Hepatocyte (in vitro differentiated cells): ENCODE data around the gene GOLGA8N. TPM values are rescaled to one million over a fixed set of nuclear protein-coding genes. Genes with fewer than 3 reads are reported as not detected.

Experiments
- DNase-seq: peaks from one replicate; pipeline ENCODE4 v3.0.0-alpha.2; 2016; ENCODE audit warnings: low spot score
- H2AFZ ChIP-seq: fragments of 200-600 bp; sonication (generic); 2 replicates; pipeline ENCODE4 v1.6.0; 2016; ENCODE audit warnings: antibody characterized with exemption, mild to moderate bottlenecking
- H3K27ac ChIP-seq: fragments of 200-600 bp; sonication (generic); 2 replicates; pipeline ENCODE4 v1.5.1; 2016; ENCODE audit warnings: mild to moderate bottlenecking
- H3K27me3 ChIP-seq: fragments of 200-600 bp; sonication (generic); 2 replicates; pipeline ENCODE4 v1.6.1; 2016
- H3K36me3 ChIP-seq: fragments of 200-600 bp; sonication (generic); replicated peaks from 2 replicates; pipeline ENCODE4 v1.5.1; 2016; ENCODE audit warnings: low read depth; ENCODE audit not compliant: insufficient read depth
- H3K4me1 ChIP-seq: fragments of 200-600 bp; sonication (generic); 2 replicates; pipeline ENCODE4 v1.5.1; 2016; ENCODE audit warnings: mild to moderate bottlenecking, moderate library complexity; ENCODE audit not compliant: insufficient read depth
- H3K4me2 ChIP-seq: fragments of 200-600 bp; sonication (generic); 2 replicates; pipeline ENCODE4 v1.6.0; 2016
- H3K4me3 ChIP-seq: fragments of 200-600 bp; sonication (generic); 2 replicates; pipeline ENCODE4 v1.5.1; 2016; ENCODE audit warnings: mild to moderate bottlenecking
- H3K79me2 ChIP-seq: fragments of 200-600 bp; sonication (generic); 2 replicates; pipeline ENCODE4 v1.6.0; 2017; ENCODE audit warnings: mild to moderate bottlenecking
- H3K9me2 ChIP-seq: fragments of 200-600 bp; sonication (generic); replicated peaks from 2 replicates; pipeline ENCODE4 v1.6.0; 2017; ENCODE audit warnings: mild to moderate bottlenecking; ENCODE audit not compliant: insufficient read depth
- H3K9me3 ChIP-seq: fragments of 200-600 bp; sonication (generic); 2 replicates; pipeline ENCODE4 v1.5.1; 2016; ENCODE audit warnings: low read depth, mild to moderate bottlenecking
- H4K20me1 ChIP-seq: fragments of 200-600 bp; sonication (generic); 2 replicates; pipeline ENCODE4 v1.6.0; 2016; ENCODE audit warnings: mild to moderate bottlenecking; ENCODE audit not compliant: insufficient read depth, poor library complexity, severe bottlenecking
- CTCF ChIP-seq: fragments of 200-600 bp; sonication (generic); IDR thresholded peaks from 2 replicates; pipeline ENCODE4 v1.5.1; 2016; ENCODE audit warnings: antibody characterized with exemption, mild to moderate bottlenecking; ENCODE audit not compliant: poor library complexity
- EZH2 ChIP-seq: fragments of 200-600 bp; sonication (generic); IDR thresholded peaks from 2 replicates; pipeline ENCODE4 v1.6.1; 2016; ENCODE audit warnings: antibody characterized with exemption, mild to moderate bottlenecking, borderline replicate concordance
- EZH2phosphoT487 ChIP-seq: fragments of 200-600 bp; sonication (generic); IDR thresholded peaks from one replicate; pipeline ENCODE4 v1.6.1; 2018; ENCODE audit warnings: antibody characterized with exemption, mild to moderate bottlenecking, low read depth, moderate library complexity; ENCODE audit not compliant: unreplicated experiment, severe bottlenecking
- WGBS: methylation state at CpG from one replicate; pipeline ENCODE4 v1.1.6; 2016; ENCODE audit warnings: low lambda C conversion rate; ENCODE audit errors: missing lambda C conversion rate; 5-methylcytosine and 5-hydroxymethylcytosine counted together
- polyA plus RNA-seq: library from polyadenylated mRNA; unstranded; fragments of >200 nt; fragmentation: Nextera tagmentation; extraction: Ambion mirVana; gene quantifications from 2 replicates; pipeline ENCODE4 v1.2.1, GENCODE V29; 2016
- total RNA-seq: library from RNA; depleted of rRNA; stranded (reverse); fragments of >200 nt; gene quantifications from 2 replicates; pipeline ENCODE4 v1.2.3, GENCODE V29; 2014

Gene GOLGA8N
- total and polyA plus RNA-seq, 2 experiments from 2014 or later = 0.99 to 3.2 TPM

GRCh38 chr15:32649342-32649741, 56.1 kb downstream of the GOLGA8N start:
- no peaks in the 10 kb centered on the region for H4K20me1 ChIP-seq
- no peak overlapping the region for H3K27ac ChIP-seq
- 52% methylated on average over 5 of the region's 5 CpGs for WGBS
- no peaks in the 10 kb centered on the region for H3K79me2 ChIP-seq
- H3K4me3 ChIP-seq = no peak overlapping the region
- H3K9me2 ChIP-seq = no peaks in the 10 kb centered on the region
- no peaks in the 10 kb centered on the region for H3K27me3 ChIP-seq
- H3K4me1 ChIP-seq = no peaks in the 10 kb centered on the region
- no peak overlapping the region for H3K4me2 ChIP-seq
- no peaks in the 10 kb centered on the region for H3K36me3 ChIP-seq
- no peaks in the 10 kb centered on the region for H3K9me3 ChIP-seq
- TF ChIP-seq CTCF = peak; percentile 31
- no peak for TF ChIP-seq EZH2
- DNase-seq = peak; percentile 30
- no peak overlapping the region for H2AFZ ChIP-seq

- no peaks in the 10 kb centered on the region for H3K9me2 ChIP-seq
- WGBS = 40% methylated on average over 6 of the region's 6 CpGs
- H3K27ac ChIP-seq = no peak overlapping the region
- no peak overlapping the region for H3K4me3 ChIP-seq
- H3K79me2 ChIP-seq = no peaks in the 10 kb centered on the region
- H3K4me2 ChIP-seq = no peak overlapping the region
- no peaks in the 10 kb centered on the region for H3K36me3 ChIP-seq
- DNase-seq = peak; percentile 70
- H2AFZ ChIP-seq = no peak overlapping the region
- no peaks in the 10 kb centered on the region for H4K20me1 ChIP-seq
- no peaks in the 10 kb centered on the region for H3K4me1 ChIP-seq
- H3K27me3 ChIP-seq = no peaks in the 10 kb centered on the region
- H3K9me3 ChIP-seq = no peaks in the 10 kb centered on the region
- peak; percentile 71 for TF ChIP-seq CTCF
- TF ChIP-seq EZH2 = no peak
Observed at GRCh38 chr15:32651229-32651837, 58.1 kb downstream of the GOLGA8N start.

GRCh38 chr15:32652178-32652577, 58.9 kb downstream of the GOLGA8N start:
- no peaks in the 10 kb centered on the region for H4K20me1 ChIP-seq
- no peaks in the 10 kb centered on the region for H3K4me1 ChIP-seq
- H3K27ac ChIP-seq = no peak overlapping the region
- DNase-seq = no peak
- no peak overlapping the region for H3K4me2 ChIP-seq
- H3K27me3 ChIP-seq = no peaks in the 10 kb centered on the region
- TF ChIP-seq EZH2 = no peak
- TF ChIP-seq EZH2phosphoT487 = no peak
- no peak for TF ChIP-seq CTCF
- no peaks in the 10 kb centered on the region for H3K9me2 ChIP-seq
- H3K4me3 ChIP-seq = no peak overlapping the region
- H3K9me3 ChIP-seq = no peaks in the 10 kb centered on the region
- H2AFZ ChIP-seq = no peak overlapping the region
- WGBS = 77% methylated on average over 3 of the region's 3 CpGs
- H3K79me2 ChIP-seq = no peaks in the 10 kb centered on the region
- H3K36me3 ChIP-seq = no peaks in the 10 kb centered on the region

- no peak overlapping the region for H2AFZ ChIP-seq
- no peaks in the 10 kb centered on the region for H3K9me2 ChIP-seq
- no peaks in the 10 kb centered on the region for H3K9me3 ChIP-seq
- no peaks in the 10 kb centered on the region for H3K36me3 ChIP-seq
- no peaks in the 10 kb centered on the region for H3K27me3 ChIP-seq
- no peaks in the 10 kb centered on the region for H3K79me2 ChIP-seq
- 71% methylated on average over 4 of the region's 4 CpGs for WGBS
- no peak overlapping the region for H3K4me3 ChIP-seq
- no peak overlapping the region for H3K27ac ChIP-seq
- DNase-seq = no peak
- no peaks in the 10 kb centered on the region for H4K20me1 ChIP-seq
- H3K4me2 ChIP-seq = no peak overlapping the region
- no peaks in the 10 kb centered on the region for H3K4me1 ChIP-seq
- TF ChIP-seq EZH2phosphoT487 (no peak), EZH2 (no peak), CTCF (no peak)
Observed at GRCh38 chr15:32656091-32656490, 62.8 kb downstream of the GOLGA8N start.
